ENCODE data around the gene TMEM132C.

DNA sequence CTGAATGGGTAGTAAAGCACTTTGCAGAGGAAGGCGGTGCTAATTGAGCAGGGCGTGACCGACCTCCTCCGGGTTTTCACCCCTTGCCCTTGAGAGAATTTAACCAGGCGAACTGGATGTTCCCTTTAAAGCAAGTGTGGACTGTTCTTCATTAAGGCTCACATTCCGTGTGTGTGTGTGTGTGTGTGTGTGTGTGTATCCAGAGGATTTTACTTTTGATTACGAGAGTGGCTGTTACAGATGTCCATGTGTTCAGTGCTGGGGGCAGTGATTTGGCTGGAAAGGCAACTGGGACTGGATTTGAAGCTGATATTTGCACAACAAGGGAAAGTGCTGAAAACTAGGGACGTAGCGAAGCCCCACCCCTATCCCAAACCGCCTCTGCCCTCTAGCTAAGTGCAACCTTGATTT lies 2.2 kb downstream of the TMEM132C start:
- no peak for TF ChIP-seq YY1 (IDR thresholded peaks at IDR 0.05; ENCODE audit: low read depth)
- TF ChIP-seq CEBPB (IDR thresholded peaks at IDR 0.05): no peak

Data from Ishikawa (cell line).